HEK293 (cell line): ENCODE measurements around the gene CYP21A2.
"Not testable (repeated sequence)": the region's sequence is repeated elsewhere in the genome, so short reads cannot be mapped to it uniquely, and the experiment has no call there.

Experiments
- CTCF ChIP-seq: fragments of 450-650 bp; formaldehyde crosslinking; IDR thresholded peaks from 2 replicates; pipeline ENCODE4 v1.5.1; 2016; ENCODE audit warnings: missing biosample characterization, missing genetic modification characterization
- GLI4 ChIP-seq: fragments of 450-650 bp; formaldehyde crosslinking; IDR thresholded peaks from 2 replicates; pipeline ENCODE4 v1.5.1; 2016; ENCODE audit warnings: missing biosample characterization, missing genetic modification characterization
- HOXA7 ChIP-seq: sonication (generic); formaldehyde crosslinking; IDR thresholded peaks from 2 replicates; pipeline ENCODE4 v1.8.1; 2022; ENCODE audit warnings: missing genetic modification reagents, borderline replicate concordance
- PRDM10 ChIP-seq: fragments of 450-650 bp; formaldehyde crosslinking; IDR thresholded peaks from 2 replicates; pipeline ENCODE4 v1.5.1; 2016; ENCODE audit warnings: missing biosample characterization, missing genetic modification characterization
- SCRT1 ChIP-seq: fragments of 450-650 bp; formaldehyde crosslinking; IDR thresholded peaks from 2 replicates; pipeline ENCODE4 v1.5.1; 2016; ENCODE audit warnings: missing biosample characterization, missing genetic modification characterization, borderline replicate concordance
- ZNF23 ChIP-seq: fragments of 450-650 bp; formaldehyde crosslinking; IDR thresholded peaks from 2 replicates; pipeline ENCODE4 v1.5.1; 2016; ENCODE audit warnings: missing biosample characterization, missing genetic modification characterization, borderline replicate concordance
- ZNF513 ChIP-seq: fragments of 450-650 bp; IDR thresholded peaks from 2 replicates; pipeline ENCODE4 v1.5.1; 2018; ENCODE audit warnings: missing biosample characterization, missing genetic modification characterization
- ZNF549 ChIP-seq: fragments of 450-650 bp; IDR thresholded peaks from 2 replicates; pipeline ENCODE4 v1.5.1; 2018; ENCODE audit warnings: missing biosample characterization, missing genetic modification characterization, mild to moderate bottlenecking, inconsistent platforms, moderate library complexity

- TF ChIP-seq GLI4 (tag by site-specific recombination); ZNF513 (tag by site-specific recombination); CTCF; HOXA7; SCRT1 (tag by site-specific recombination); ZNF549 (tag by site-specific recombination); ZNF23 (tag by site-specific recombination); PRDM10 (tag by site-specific recombination): not testable (repeated sequence)
Observed at GRCh38 chr6:32013738-32014137, 24.5 kb upstream of the CYP21A2 start.
